Mesendoderm (in vitro differentiated cells): Measurements from ENCODE around the gene PLCB1.

ENCODE experiments used
- DNase-seq: peaks from one replicate; pipeline ENCODE4 v3.0.0; 2013
- H2AK5ac ChIP-seq: 2 replicates; pipeline ENCODE4 v1.6.1; 2013; ENCODE audit warnings: low read length, inconsistent platforms
- H2BK120ac ChIP-seq: 2 replicates; pipeline ENCODE4 v1.6.1; 2013; ENCODE audit warnings: low read depth, mild to moderate bottlenecking, low read length, moderate library complexity, mixed read lengths
- H2BK15ac ChIP-seq: replicated peaks from 2 replicates; pipeline ENCODE4 v1.6.1; 2013; ENCODE audit warnings: low read depth, mild to moderate bottlenecking, moderate library complexity
- H2BK5ac ChIP-seq: 2 replicates; pipeline ENCODE4 v1.6.1; 2013; ENCODE audit warnings: low read length, inconsistent platforms
- H3K18ac ChIP-seq: 2 replicates; pipeline ENCODE4 v1.6.1; 2013; ENCODE audit warnings: mild to moderate bottlenecking, low read length, mixed read lengths
- H3K23ac ChIP-seq: one replicate; pipeline ENCODE4 v1.6.1; 2013; ENCODE audit warnings: low read length
- H3K27ac ChIP-seq: 2 replicates; pipeline ENCODE4 v1.5.1; 2013; ENCODE audit warnings: low read depth, mild to moderate bottlenecking, inconsistent platforms, low read length, moderate library complexity
- H3K27me3 ChIP-seq: 2 replicates; pipeline ENCODE4 v1.6.1; 2013; ENCODE audit warnings: low read length, control low read depth, mild to moderate bottlenecking, inconsistent platforms; ENCODE audit not compliant: insufficient read depth, poor library complexity
- H3K36me3 ChIP-seq: 2 replicates; pipeline ENCODE4 v1.6.1; 2013; ENCODE audit warnings: low read length, inconsistent platforms; ENCODE audit not compliant: control insufficient read depth, insufficient read depth
- H3K4ac ChIP-seq: one replicate; pipeline ENCODE4 v1.6.1; 2013; ENCODE audit warnings: low read depth, mild to moderate bottlenecking, low read length, moderate library complexity
- H3K4me1 ChIP-seq: 2 replicates; pipeline ENCODE4 v1.6.1; 2013; ENCODE audit warnings: low read depth, low read length, inconsistent platforms; ENCODE audit not compliant: control insufficient read depth
- H3K4me2 ChIP-seq: 2 replicates; pipeline ENCODE4 v1.6.1; 2013; ENCODE audit warnings: low read length
- H3K4me3 ChIP-seq: 2 replicates; pipeline ENCODE4 v1.5.1; 2013; ENCODE audit warnings: mild to moderate bottlenecking, low read length
- H3K56ac ChIP-seq: one replicate; pipeline ENCODE4 v1.6.1; 2013; ENCODE audit warnings: low read length
- H3K79me1 ChIP-seq: 2 replicates; pipeline ENCODE4 v1.6.1; 2013; ENCODE audit warnings: low read length, inconsistent platforms
- H3K79me2 ChIP-seq: 2 replicates; pipeline ENCODE4 v1.6.1; 2013; ENCODE audit warnings: mild to moderate bottlenecking, low read length; ENCODE audit not compliant: control insufficient read depth, insufficient read depth
- H3K9ac ChIP-seq: 2 replicates; pipeline ENCODE4 v1.6.1; 2013; ENCODE audit warnings: low read length, inconsistent platforms
- H4K5ac ChIP-seq: one replicate; pipeline ENCODE4 v1.6.1; 2013; ENCODE audit warnings: low read length
- H4K8ac ChIP-seq: one replicate; pipeline ENCODE4 v1.6.1; 2013; ENCODE audit warnings: low read depth, mild to moderate bottlenecking, control low read depth, low read length, moderate library complexity
- WGBS: extraction: QIAGEN DNeasy Blood & Tissue Kit; methylation state at CpG from one replicate; pipeline ENCODE4 v1.1.7; 2013; ENCODE audit warnings: low lambda C conversion rate, missing lambda C conversion rate; ENCODE audit not compliant: insufficient coverage; ENCODE audit errors: extremely low coverage; 5-methylcytosine and 5-hydroxymethylcytosine counted together

PLCB1 gene

DNA sequence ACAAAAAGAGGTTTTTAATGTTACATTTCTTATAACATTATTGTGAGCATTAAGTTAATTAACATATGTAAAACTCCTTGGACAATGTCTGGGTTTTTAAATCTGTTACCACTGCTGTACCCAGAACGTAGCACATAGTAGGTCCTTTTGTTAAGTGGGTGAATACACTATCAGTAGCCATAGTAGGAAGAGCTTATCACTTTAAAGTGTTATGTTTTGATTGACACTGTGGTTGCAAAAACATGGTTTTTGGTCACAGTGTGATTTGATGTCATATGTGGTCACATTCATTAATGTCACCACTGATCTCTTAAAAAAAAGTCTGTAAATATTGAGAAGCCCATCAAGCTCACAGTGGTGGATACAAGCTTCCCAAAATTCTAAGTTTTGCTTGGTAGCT, 160.7 kb downstream of the PLCB1 start:
- Histone ChIP-seq H4K8ac (no peak overlapping the region), H3K79me1 (no peaks in the 10 kb centered on the region), H2AK5ac (no peak overlapping the region), H3K36me3 (no peaks in the 10 kb centered on the region), H3K4me1 (no peaks in the 10 kb centered on the region), H2BK5ac (no peak overlapping the region), H3K27me3 (no peaks in the 10 kb centered on the region), H3K79me2 (no peaks in the 10 kb centered on the region), H3K23ac (no peak overlapping the region), H4K5ac (no peak overlapping the region), H3K9ac (no peak overlapping the region), H2BK120ac (no peak overlapping the region), H3K4me3 (no peak overlapping the region), H3K27ac (no peak overlapping the region), H3K4ac (no peak overlapping the region), H3K56ac (no peak overlapping the region), H2BK15ac (no peak overlapping the region), H3K18ac (no peak overlapping the region), H3K4me2 (no peak overlapping the region)
- DNase-seq = no peak
- no CpG with 5 or more reads among the region's 1 CpG for WGBS

DNA sequence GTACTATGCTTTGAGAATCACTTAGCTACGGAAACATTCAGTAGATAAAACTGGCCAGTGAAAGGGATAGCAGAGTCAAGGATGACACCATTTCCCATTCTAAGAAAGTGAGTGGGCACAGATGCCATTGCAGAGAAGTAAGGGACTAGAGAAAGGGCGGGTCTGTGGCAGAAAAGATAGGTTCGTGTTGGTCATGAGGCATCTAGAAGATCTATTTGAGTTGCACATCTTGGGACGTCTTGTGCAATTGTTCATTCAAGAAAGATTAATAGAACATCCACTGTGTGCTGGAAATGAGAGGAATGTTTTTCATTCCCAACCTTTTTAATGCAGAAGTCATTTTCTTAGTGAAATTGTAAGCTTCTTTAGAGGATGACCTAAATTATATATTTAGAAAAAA, 161.7 kb downstream of the PLCB1 start:
- Histone ChIP-seq H3K4ac (no peak overlapping the region), H4K8ac (no peak overlapping the region)

GRCh38 chr20:8296536-8296935, 164.5 kb downstream of the PLCB1 start:
- Histone ChIP-seq H3K27ac (no peak overlapping the region), H3K9ac (no peak overlapping the region), H3K18ac (no peak overlapping the region), H3K4ac (no peak overlapping the region), H3K4me3 (no peak overlapping the region), H4K5ac (no peak overlapping the region), H3K36me3 (no peaks in the 10 kb centered on the region), H3K79me2 (no peaks in the 10 kb centered on the region), H3K23ac (no peak overlapping the region), H3K4me2 (no peak overlapping the region), H2BK15ac (no peak overlapping the region), H3K56ac (no peak overlapping the region), H3K27me3 (no peaks in the 10 kb centered on the region), H2BK120ac (no peak overlapping the region), H2BK5ac (no peak overlapping the region), H4K8ac (no peak overlapping the region), H3K4me1 (no peaks in the 10 kb centered on the region), H3K79me1 (no peaks in the 10 kb centered on the region), H2AK5ac (no peak overlapping the region)
- no peak for DNase-seq
- WGBS = no CpG with 5 or more reads among the region's 2 CpGs

More for the DNA sequence above, 161.7 kb downstream of the PLCB1 start:
- H3K4me1 ChIP-seq = no peaks in the 10 kb centered on the region
- no peak overlapping the region for H2AK5ac ChIP-seq
- H3K79me2 ChIP-seq = no peaks in the 10 kb centered on the region
- H3K4me2 ChIP-seq = no peak overlapping the region
- H3K56ac ChIP-seq = no peak overlapping the region
- H3K18ac ChIP-seq = no peak overlapping the region
- no peak overlapping the region for H3K4me3 ChIP-seq
- WGBS = no CpG with 5 or more reads among the region's 4 CpGs
- H2BK5ac ChIP-seq = no peak overlapping the region
- no peaks in the 10 kb centered on the region for H3K79me1 ChIP-seq
- no peak overlapping the region for H4K5ac ChIP-seq
- H3K9ac ChIP-seq = no peak overlapping the region
- H2BK15ac ChIP-seq = no peak overlapping the region
- H3K23ac ChIP-seq = no peak overlapping the region
- H3K36me3 ChIP-seq = no peaks in the 10 kb centered on the region
- no peak overlapping the region for H3K27ac ChIP-seq
- DNase-seq = no peak
- H2BK120ac ChIP-seq = no peak overlapping the region
- no peaks in the 10 kb centered on the region for H3K27me3 ChIP-seq

GRCh38 chr20:8298426-8299043, 166.5 kb downstream of the PLCB1 start:
- no CpG with 5 or more reads among the region's 1 CpG for WGBS
- H3K23ac ChIP-seq = no peak overlapping the region
- no peak overlapping the region for H2BK15ac ChIP-seq
- no peak overlapping the region for H3K18ac ChIP-seq
- H2BK120ac ChIP-seq = no peak overlapping the region
- H3K4me1 ChIP-seq = no peaks in the 10 kb centered on the region
- no peak overlapping the region for H4K8ac ChIP-seq
- no peaks in the 10 kb centered on the region for H3K79me1 ChIP-seq
- no peak overlapping the region for H4K5ac ChIP-seq
- H2AK5ac ChIP-seq = no peak overlapping the region
- H2BK5ac ChIP-seq = no peak overlapping the region
- H3K56ac ChIP-seq = no peak overlapping the region
- no peak overlapping the region for H3K4ac ChIP-seq
- DNase-seq = no peak
- no peak overlapping the region for H3K9ac ChIP-seq
- H3K79me2 ChIP-seq = no peaks in the 10 kb centered on the region
- no peaks in the 10 kb centered on the region for H3K27me3 ChIP-seq
- H3K27ac ChIP-seq = no peak overlapping the region
- H3K4me3 ChIP-seq = no peak overlapping the region
- H3K4me2 ChIP-seq = no peak overlapping the region
- H3K36me3 ChIP-seq = no peaks in the 10 kb centered on the region

GRCh38 chr20:8299921-8300320, 167.9 kb downstream of the PLCB1 start:
- Histone ChIP-seq H2BK120ac (no peak overlapping the region), H4K5ac (no peak overlapping the region), H3K18ac (no peak overlapping the region), H3K4ac (no peak overlapping the region), H3K56ac (no peak overlapping the region), H3K79me1 (no peaks in the 10 kb centered on the region), H3K27me3 (no peaks in the 10 kb centered on the region), H3K23ac (no peak overlapping the region), H3K36me3 (no peaks in the 10 kb centered on the region), H2BK5ac (no peak overlapping the region), H2AK5ac (no peak overlapping the region), H3K27ac (no peak overlapping the region), H4K8ac (no peak overlapping the region), H3K4me2 (no peak overlapping the region), H3K9ac (no peak overlapping the region), H2BK15ac (no peak overlapping the region), H3K4me3 (no peak overlapping the region), H3K4me1 (no peaks in the 10 kb centered on the region), H3K79me2 (no peaks in the 10 kb centered on the region)
- no CpG with 5 or more reads among the region's 4 CpGs for WGBS
- no peak for DNase-seq

- no peak overlapping the region for H2BK15ac ChIP-seq
These were observed 169.6 kb downstream of the PLCB1 start for GRCh38 chr20:8301655-8302054.

More at GRCh38 chr20:8301655-8302054, 169.6 kb downstream of the PLCB1 start:
- H3K4me1 ChIP-seq = no peaks in the 10 kb centered on the region
- DNase-seq = no peak
- WGBS = no CpG with 5 or more reads among the region's 4 CpGs
- H3K79me1 ChIP-seq = no peaks in the 10 kb centered on the region
- H3K27ac ChIP-seq = no peak overlapping the region
- H3K4me2 ChIP-seq = no peak overlapping the region
- H3K56ac ChIP-seq = no peak overlapping the region
- H3K9ac ChIP-seq = no peak overlapping the region
- H3K4ac ChIP-seq = no peak overlapping the region
- no peak overlapping the region for H4K5ac ChIP-seq
- H2BK120ac ChIP-seq = no peak overlapping the region
- H3K18ac ChIP-seq = no peak overlapping the region
- H3K36me3 ChIP-seq = no peaks in the 10 kb centered on the region
- H2AK5ac ChIP-seq = no peak overlapping the region
- no peaks in the 10 kb centered on the region for H3K27me3 ChIP-seq
- no peak overlapping the region for H3K23ac ChIP-seq
- no peaks in the 10 kb centered on the region for H3K79me2 ChIP-seq
- no peak overlapping the region for H3K4me3 ChIP-seq
- H4K8ac ChIP-seq = no peak overlapping the region
- H2BK5ac ChIP-seq = no peak overlapping the region
